ENCODE results near the gene OR8K5. TPM values are rescaled to one million over a fixed set of nuclear protein-coding genes. Genes with fewer than 3 reads are reported as not detected.

Gene OR8K5
- not detected in 2 replicates for total RNA-seq

DNA sequence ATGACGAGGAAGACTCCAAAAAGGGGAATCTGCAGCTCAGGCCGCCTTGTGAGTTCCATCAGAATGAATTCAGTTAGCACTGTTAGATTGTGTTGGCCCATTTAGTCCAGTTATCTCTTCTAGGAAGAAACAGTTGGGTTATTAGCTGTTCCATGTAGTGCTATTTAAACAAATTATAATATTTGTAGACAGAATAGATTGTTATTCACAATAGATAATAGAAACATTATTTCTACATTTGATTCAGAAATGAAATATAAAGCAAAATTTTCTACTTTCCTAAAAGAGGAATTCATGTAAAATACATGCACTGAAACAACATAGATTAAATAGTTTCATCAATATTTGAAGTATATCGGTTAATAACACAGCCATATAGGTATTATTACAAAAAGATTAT lies at the start of gene OR8K5:
Gene OR8K5 (minus strand): TSS at position 101 of the 400 bp plus-strand sequence. CDS start 0 bp downstream, at position 101.

GRCh38 chr11:56176318-56176717 lies 16.2 kb upstream of the OR8K5 start, which contains the start of gene OR5J2:
OR5J2 (plus strand) TSS chr11:56176618; CDS start chr11:56176618, 0 bp downstream.

GRCh38 chr11:56140151-56140661 lies 19.9 kb downstream of the OR8K5 start, which contains the start of gene OR8J3:
OR8J3 (minus strand) TSS chr11:56140201; CDS start chr11:56137718, 2,483 bp downstream.

DNA sequence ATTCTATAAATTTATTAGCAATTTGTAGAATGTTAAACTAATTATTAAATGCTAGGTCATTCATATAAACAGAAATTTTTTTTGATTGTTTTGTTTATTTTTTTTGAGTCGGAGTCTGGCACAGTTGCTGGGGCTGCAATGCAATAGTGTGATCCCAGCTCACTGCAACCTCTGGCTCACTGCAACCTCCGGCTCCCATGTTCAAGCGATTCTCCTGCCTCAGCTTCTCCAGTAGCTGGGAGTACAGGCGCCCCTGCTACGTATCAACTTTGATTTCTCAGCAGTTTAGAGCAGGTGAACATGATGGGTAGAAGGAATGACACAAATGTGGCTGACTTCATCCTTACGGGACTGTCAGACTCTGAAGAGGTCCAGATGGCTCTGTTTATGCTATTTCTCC lies 38.0 kb downstream of the OR8K5 start, which contains the start of gene OR8H3:
Gene OR8H3 (plus strand): TSS at position 301 of the 400 bp plus-strand sequence. CDS start 0 bp downstream, at position 301.

Other genes starting within 250 kb of the OR8K5 start
- not detected in 2 replicates for gene OR5W2, start 245.7 kb downstream of the OR8K5 start, total RNA-seq
- gene OR5I1, start 223.9 kb downstream of the OR8K5 start, total RNA-seq, result not detected in 2 replicates
- not detected in 2 replicates for gene OR10AG1, start 190.4 kb downstream of the OR8K5 start, total RNA-seq
- not detected in 2 replicates for gene OR5F1, start 165.7 kb downstream of the OR8K5 start, total RNA-seq
- gene OR5AS1, start 132.7 kb downstream of the OR8K5 start, total RNA-seq, result not detected in 2 replicates
- gene OR8I2, start 67.0 kb downstream of the OR8K5 start, total RNA-seq, result not detected in 2 replicates
- not detected in 2 replicates for gene OR8H2, start 56.6 kb downstream of the OR8K5 start, total RNA-seq
- not detected in 2 replicates for gene OR8H3, start 37.9 kb downstream of the OR8K5 start, total RNA-seq
- gene OR8J3, start 20.1 kb downstream of the OR8K5 start, total RNA-seq, result not detected in 2 replicates
- gene OR5J2, start 16.3 kb upstream of the OR8K5 start, total RNA-seq, result not detected in 2 replicates
- not detected in 2 replicates for gene OR5T2, start 73.9 kb upstream of the OR8K5 start, total RNA-seq
- gene OR5T3, start 91.9 kb upstream of the OR8K5 start, total RNA-seq, result not detected in 2 replicates
- not detected in 2 replicates for gene OR5T1, start 113.8 kb upstream of the OR8K5 start, total RNA-seq
- gene OR8H1, start 131.9 kb upstream of the OR8K5 start, total RNA-seq, result not detected in 2 replicates
- not detected in 2 replicates for gene OR8K3, start 154.8 kb upstream of the OR8K5 start, total RNA-seq
- gene OR8K1, start 185.7 kb upstream of the OR8K5 start, total RNA-seq, result not detected in 2 replicates
- not detected in 2 replicates for gene OR8J1, start 194.0 kb upstream of the OR8K5 start, total RNA-seq
- not detected in 2 replicates for gene OR8U1, start 215.3 kb upstream of the OR8K5 start, total RNA-seq